Fibroblast of pulmonary artery (primary cell): Measurements from ENCODE around the gene ANO1.
A peak's percentile ranks its signal among the peaks of the same experiment; 100 is the strongest.

Experiments
- DNase-seq: peaks from one replicate; pipeline ENCODE4 v3.0.0-alpha.2; 2010; ENCODE audit warnings: low read depth
- H3K4me3 ChIP-seq: replicated peaks from 2 replicates; pipeline ENCODE4 v1.5.1; 2011; ENCODE audit warnings: low read depth, mild to moderate bottlenecking, control low read depth, low read length, moderate library complexity
- TF ChIP-seq, protein P1 (sequence below): IDR thresholded peaks from 2 replicates; pipeline ENCODE4 v1.5.1; 2011; ENCODE audit warnings: mild to moderate bottlenecking, control low read depth, low read length, inconsistent platforms; ENCODE audit errors: missing control alignments

Gene ANO1

DNA sequence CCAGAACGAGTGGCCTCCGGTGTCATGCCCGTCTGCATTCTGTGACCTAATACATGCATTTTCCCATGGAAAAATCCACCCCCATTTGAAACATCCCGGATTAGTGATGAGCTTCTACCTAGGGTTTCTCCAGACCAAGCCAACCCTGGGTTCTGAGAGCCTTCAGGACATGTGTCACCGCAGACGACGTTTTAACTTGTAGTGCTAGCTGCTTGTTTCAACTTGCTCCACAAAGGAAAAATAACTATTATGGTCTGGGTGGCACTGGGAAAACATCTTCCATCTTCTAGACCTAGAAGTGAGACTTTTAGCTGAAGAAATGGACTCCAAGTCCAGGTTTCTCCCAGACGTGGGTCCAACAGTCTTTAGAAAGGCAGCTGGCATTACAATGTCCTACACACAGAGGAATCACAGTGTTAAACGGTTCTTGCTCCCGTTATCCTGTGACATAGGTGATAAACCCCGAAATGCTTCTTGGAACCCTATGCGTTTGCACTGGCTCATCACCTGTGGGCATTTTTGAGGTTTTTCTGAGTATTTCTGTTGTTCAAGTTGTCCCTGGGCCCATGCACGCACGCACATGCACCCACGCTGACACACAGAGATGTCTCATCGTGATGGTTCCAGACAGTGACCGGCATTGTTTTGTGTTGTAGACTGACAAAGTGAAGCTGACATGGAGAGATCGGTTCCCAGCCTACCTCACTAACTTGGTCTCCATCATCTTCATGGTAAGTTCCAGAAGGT lies 78.3 kb downstream of the ANO1 start:
- TF ChIP-seq, protein P1, sequence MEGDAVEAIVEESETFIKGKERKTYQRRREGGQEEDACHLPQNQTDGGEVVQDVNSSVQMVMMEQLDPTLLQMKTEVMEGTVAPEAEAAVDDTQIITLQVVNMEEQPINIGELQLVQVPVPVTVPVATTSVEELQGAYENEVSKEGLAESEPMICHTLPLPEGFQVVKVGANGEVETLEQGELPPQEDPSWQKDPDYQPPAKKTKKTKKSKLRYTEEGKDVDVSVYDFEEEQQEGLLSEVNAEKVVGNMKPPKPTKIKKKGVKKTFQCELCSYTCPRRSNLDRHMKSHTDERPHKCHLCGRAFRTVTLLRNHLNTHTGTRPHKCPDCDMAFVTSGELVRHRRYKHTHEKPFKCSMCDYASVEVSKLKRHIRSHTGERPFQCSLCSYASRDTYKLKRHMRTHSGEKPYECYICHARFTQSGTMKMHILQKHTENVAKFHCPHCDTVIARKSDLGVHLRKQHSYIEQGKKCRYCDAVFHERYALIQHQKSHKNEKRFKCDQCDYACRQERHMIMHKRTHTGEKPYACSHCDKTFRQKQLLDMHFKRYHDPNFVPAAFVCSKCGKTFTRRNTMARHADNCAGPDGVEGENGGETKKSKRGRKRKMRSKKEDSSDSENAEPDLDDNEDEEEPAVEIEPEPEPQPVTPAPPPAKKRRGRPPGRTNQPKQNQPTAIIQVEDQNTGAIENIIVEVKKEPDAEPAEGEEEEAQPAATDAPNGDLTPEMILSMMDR, result no peak
- no peak overlapping the region for H3K4me3 ChIP-seq
- no peak for DNase-seq

DNA sequence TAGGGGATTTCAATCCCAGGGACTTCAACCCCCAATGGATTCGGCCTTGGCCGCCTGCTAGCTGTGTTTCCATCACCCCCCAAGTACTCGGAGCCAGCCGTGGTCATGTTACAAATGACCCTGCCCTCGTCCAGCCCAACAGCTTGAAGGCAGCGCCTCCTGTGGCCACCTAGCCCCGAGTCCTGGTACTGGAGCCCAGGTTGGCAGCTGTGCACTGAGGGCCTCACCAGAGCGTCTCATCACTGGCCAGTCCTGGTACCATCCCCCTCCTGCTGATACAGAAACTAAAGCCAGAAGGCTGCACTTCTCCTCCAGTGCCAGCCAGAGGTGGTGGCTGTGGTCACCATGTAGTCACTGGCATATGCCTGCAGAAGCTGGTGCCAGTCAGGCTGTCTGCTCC lies 80.1 kb downstream of the ANO1 start:
- peak; percentile 8 for DNase-seq
- TF ChIP-seq, protein P1, result peak; percentile 31
- no peak overlapping the region for H3K4me3 ChIP-seq

DNA sequence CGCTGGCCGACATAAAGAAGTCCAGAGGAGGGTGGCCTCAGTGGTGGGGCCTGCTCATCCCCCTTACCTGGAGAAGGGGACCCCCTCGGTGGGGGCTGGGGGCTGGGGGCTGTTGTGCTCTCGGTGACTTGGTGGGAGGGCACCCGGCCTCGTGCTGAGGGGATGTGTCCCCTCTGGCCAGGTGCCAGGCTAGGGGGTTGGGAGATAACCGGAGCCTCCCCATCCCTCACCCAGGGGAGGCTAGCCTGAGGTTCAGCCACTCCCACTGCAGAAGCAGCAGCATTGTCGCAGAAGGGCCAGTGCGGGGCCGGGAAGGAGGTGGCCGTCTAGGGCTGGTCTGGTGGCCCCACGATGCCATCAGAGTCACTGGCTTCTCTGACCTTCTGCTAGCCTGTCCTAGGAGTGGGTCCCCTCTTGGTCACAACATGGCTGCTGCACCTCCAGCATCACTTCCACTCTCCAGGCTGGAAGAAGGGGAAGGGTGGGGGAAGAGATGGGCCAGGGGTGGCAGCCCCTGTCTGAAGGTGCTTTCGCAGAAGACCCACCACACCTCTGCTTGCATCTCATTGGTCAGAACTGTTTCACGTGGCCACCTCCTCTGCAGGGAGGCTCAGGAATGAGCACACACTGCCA lies 80.8 kb downstream of the ANO1 start:
- H3K4me3 ChIP-seq, result no peak overlapping the region
- TF ChIP-seq, protein P1, result no peak
- no peak for DNase-seq

DNA sequence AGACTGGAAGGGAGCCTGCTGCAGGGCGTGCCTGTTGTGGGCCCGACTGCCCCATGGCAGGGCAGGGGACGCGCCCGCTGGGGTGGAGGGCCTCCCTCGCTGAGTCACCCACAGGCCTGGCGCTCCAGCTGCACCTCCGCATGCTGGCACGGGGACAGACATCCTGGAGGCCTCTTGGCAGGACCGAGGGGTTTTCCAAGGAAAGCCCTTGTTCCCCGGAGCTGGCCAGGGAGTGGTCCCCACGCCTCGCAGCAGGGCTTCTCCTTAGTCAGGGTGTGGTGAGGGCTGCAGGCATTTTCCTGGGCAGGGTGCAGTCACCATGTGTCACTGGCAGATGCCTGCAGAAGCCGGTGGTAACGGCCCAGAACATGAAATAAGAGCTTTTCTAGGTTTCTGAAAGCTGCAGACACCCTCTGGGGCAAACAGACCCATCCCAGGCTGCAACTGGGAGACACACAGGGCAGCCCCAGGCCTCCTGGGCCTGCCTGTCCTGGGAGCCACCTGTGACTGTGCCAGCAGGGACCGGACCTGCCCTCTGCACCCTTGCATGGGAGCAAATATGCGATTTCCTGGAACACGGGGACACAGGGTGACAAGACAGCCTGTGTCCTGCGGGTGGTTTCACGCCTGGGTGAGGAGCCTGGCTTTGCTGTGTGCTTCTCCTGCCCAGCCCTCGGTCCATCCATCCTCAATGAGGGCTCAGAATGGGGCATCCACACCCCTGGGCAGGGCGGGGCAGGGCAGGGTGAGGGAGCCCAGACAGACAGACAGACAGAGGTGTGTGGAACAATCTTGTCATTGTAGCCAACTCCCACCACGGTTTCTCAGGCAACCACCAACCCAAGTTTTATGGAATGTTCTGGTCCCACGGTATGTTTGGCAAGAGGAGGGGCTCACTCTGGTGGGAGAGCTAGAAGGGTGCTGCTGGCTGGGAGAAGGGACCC lies 81.8 kb downstream of the ANO1 start:
- TF ChIP-seq, protein P1, result no peak
- peak; percentile 8 for DNase-seq
- no peak overlapping the region for H3K4me3 ChIP-seq

DNA sequence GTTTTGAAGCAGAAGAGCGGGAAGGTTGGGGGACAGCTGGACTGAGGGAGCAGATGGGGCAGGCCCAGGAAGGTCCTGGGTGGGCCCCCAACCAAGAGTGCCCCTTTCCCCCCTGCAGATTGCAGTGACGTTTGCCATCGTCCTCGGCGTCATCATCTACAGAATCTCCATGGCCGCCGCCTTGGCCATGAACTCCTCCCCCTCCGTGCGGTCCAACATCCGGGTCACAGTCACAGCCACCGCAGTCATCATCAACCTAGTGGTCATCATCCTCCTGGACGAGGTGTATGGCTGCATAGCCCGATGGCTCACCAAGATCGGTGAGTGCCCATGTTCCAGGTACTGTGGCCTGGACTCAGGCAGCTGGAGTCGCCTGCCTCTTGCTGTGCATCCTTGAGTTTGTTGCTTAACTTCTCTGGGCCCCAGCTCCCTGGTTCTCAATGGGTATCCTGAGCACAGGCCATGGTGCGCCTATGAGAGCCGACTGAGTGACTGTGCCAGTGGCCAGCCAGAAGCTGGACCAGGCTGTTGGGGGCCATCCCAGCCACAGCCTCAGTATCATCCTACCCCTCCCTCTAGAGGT lies 83.0 kb downstream of the ANO1 start:
- DNase-seq, result no peak
- TF ChIP-seq, protein P1, result no peak
- no peak overlapping the region for H3K4me3 ChIP-seq

DNA sequence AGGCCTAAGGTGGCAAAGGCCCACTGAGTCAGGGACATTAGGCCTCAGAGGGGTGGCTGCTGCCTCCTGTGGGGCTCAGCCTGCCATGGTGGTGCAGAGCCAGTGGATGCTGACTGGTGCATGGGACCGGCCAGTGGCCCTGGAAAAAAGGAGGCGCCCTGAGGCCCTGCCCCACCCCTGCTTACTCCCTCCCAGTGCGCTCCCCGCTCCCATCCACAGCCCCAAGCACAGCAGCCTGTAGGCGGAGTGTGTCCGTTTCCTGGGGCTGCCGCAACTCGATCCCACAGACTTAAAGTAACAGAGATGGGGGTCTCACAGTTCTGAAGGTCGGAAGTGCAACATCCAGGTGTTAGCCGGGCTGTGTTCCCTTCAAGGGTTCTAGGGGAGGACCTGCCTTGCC lies 86.6 kb downstream of the ANO1 start:
- TF ChIP-seq, protein P1, result no peak

More for the DNA sequence above, 86.6 kb downstream of the ANO1 start:
- no peak overlapping the region for H3K4me3 ChIP-seq
- no peak for DNase-seq
